T-helper 17 cell (primary cell): ENCODE data around the gene TEFM. TPM values are rescaled to one million over a fixed set of nuclear protein-coding genes. Genes with fewer than 3 reads are reported as not detected.

Experiments
- ATAC-seq: fragments of 150-1000 bp; cut with Tn5 transposase; 2 replicates; pipeline ENCODE4 v1.10.0; 2021; ENCODE audit warnings: mild to moderate bottlenecking, moderate library complexity
- DNase-seq, 3 donors: peaks; one replicate each; pipeline versions ENCODE4 v3.0.0 to v3.0.0-alpha.2; 2020 to 2021
- H3K9me3 ChIP-seq: one replicate; pipeline ENCODE4 v1.7.0; 2013; ENCODE audit warnings: low read length, mild to moderate bottlenecking; ENCODE audit not compliant: control insufficient read depth, poor library complexity, severe bottlenecking
- H3K27ac Mint-ChIP-seq: one replicate; pipeline ENCODE4 v1.8.0; 2022; ENCODE audit warnings: mild to moderate bottlenecking, moderate library complexity, mixed read lengths
- H3K27me3 Mint-ChIP-seq: one replicate; pipeline ENCODE4 v1.8.0; 2022; ENCODE audit warnings: mixed read lengths
- H3K36me3 Mint-ChIP-seq: one replicate; pipeline ENCODE4 v1.8.0; 2022; ENCODE audit warnings: low read depth, mixed read lengths
- H3K4me1 Mint-ChIP-seq: one replicate; pipeline ENCODE4 v1.8.0; 2022; ENCODE audit warnings: mild to moderate bottlenecking, mixed read lengths
- H3K4me3 Mint-ChIP-seq: one replicate; pipeline ENCODE4 v1.8.0; 2022; ENCODE audit warnings: mild to moderate bottlenecking, moderate library complexity, mixed read lengths
- total RNA-seq, 4 donors: library from RNA in 2 of 4; stranded (reverse) in 2 of 4; gene quantifications; one replicate each; pipeline ENCODE4 v1.2.3 and lab custom pipeline; 2022 to 2026

The TEFM gene
- total RNA-seq, 2 donors from 2014 or later = 8.4 to 9.1 TPM

GRCh38 chr17:30929081-30929633, 23.1 kb upstream of the TEFM start:
- no peaks in the 10 kb centered on the region for H3K9me3 ChIP-seq
- Mint-ChIP-seq H3K27ac (no peak overlapping the region), H3K4me3 (no peak overlapping the region), H3K36me3 (peaks cover 2% of the 10 kb centered on the region), H3K27me3 (peaks cover 33% of the 10 kb centered on the region), H3K4me1 (no peaks in the 10 kb centered on the region)
- ATAC-seq (no peak), DNase-seq (no peak)

GRCh38 chr17:30928584-30928983, 22.5 kb upstream of the TEFM start:
- H3K27me3 Mint-ChIP-seq = peaks cover 38% of the 10 kb centered on the region
- no peaks in the 10 kb centered on the region for H3K4me1 Mint-ChIP-seq
- H3K9me3 ChIP-seq = no peaks in the 10 kb centered on the region
- peaks cover 2% of the 10 kb centered on the region for H3K36me3 Mint-ChIP-seq
- ATAC-seq (no peak), DNase-seq (no peak)
- no peak overlapping the region for H3K4me3 Mint-ChIP-seq
- no peak overlapping the region for H3K27ac Mint-ChIP-seq

- Mint-ChIP-seq H3K4me3 (no peak overlapping the region), H3K27me3 (peaks cover 42% of the 10 kb centered on the region), H3K27ac (no peak overlapping the region), H3K4me1 (peaks cover 2% of the 10 kb centered on the region), H3K36me3 (peaks cover 4% of the 10 kb centered on the region)
- no peaks in the 10 kb centered on the region for H3K9me3 ChIP-seq
- ATAC-seq = no peak
- no peak for DNase-seq
Measured at GRCh38 chr17:30927756-30928155, 21.7 kb upstream of the TEFM start.

- Mint-ChIP-seq H3K27me3 (peaks cover 46% of the 10 kb centered on the region), H3K36me3 (peaks cover 6% of the 10 kb centered on the region), H3K27ac (no peak overlapping the region), H3K4me1 (peaks cover 7% of the 10 kb centered on the region), H3K4me3 (no peak overlapping the region)
- no peak for ATAC-seq
- no peaks in the 10 kb centered on the region for H3K9me3 ChIP-seq
- no peak for DNase-seq
Measured at GRCh38 chr17:30926516-30926915, 20.5 kb upstream of the TEFM start.

- H3K9me3 ChIP-seq = no peaks in the 10 kb centered on the region
- Mint-ChIP-seq H3K27ac (no peak overlapping the region), H3K4me3 (no peak overlapping the region), H3K4me1 (peaks cover 11% of the 10 kb centered on the region), H3K27me3 (peaks cover 58% of the 10 kb centered on the region), H3K36me3 (peaks cover 6% of the 10 kb centered on the region)
- ATAC-seq (no peak), DNase-seq (no peak)
Measured at GRCh38 chr17:30924341-30924740, 18.3 kb upstream of the TEFM start.

GRCh38 chr17:30922235-30923030, 16.4 kb upstream of the TEFM start:
- H3K27ac Mint-ChIP-seq = no peak overlapping the region
- H3K4me3 Mint-ChIP-seq = peak overlapping the region; percentile 87
- no peaks in the 10 kb centered on the region for H3K9me3 ChIP-seq
- H3K36me3 Mint-ChIP-seq = peaks cover 6% of the 10 kb centered on the region
- peaks cover 11% of the 10 kb centered on the region for H3K4me1 Mint-ChIP-seq
- DNase-seq = no peak
- peaks cover 58% of the 10 kb centered on the region for H3K27me3 Mint-ChIP-seq
- peak; percentile 28 for ATAC-seq

- H3K9me3 ChIP-seq = no peaks in the 10 kb centered on the region
- Mint-ChIP-seq H3K4me1 (peaks cover 11% of the 10 kb centered on the region), H3K27me3 (peaks cover 50% of the 10 kb centered on the region), H3K36me3 (peaks cover 4% of the 10 kb centered on the region), H3K4me3 (peak within 1 kb of the TSS; percentile 87), H3K27ac (no peak within 1 kb of the TSS)
- DNase-seq (no peak), ATAC-seq (no peak)
Measured at GRCh38 chr17:30921544-30922196, 15.6 kb upstream of the TEFM start, which contains the start of gene ADAP2. Gene ADAP2, plus strand, starts transcription at chr17:30921945. Its CDS starts 70 bp downstream, at chr17:30922015.

- peak overlapping the region; percentile 83 for H3K4me3 Mint-ChIP-seq
- H3K9me3 ChIP-seq = no peaks in the 10 kb centered on the region
- H3K4me1 Mint-ChIP-seq = peaks cover 11% of the 10 kb centered on the region
- DNase-seq (no peak), ATAC-seq (no peak)
- H3K36me3 Mint-ChIP-seq = peaks cover 4% of the 10 kb centered on the region
- H3K27me3 Mint-ChIP-seq = peaks cover 43% of the 10 kb centered on the region
- no peak overlapping the region for H3K27ac Mint-ChIP-seq
Measured at GRCh38 chr17:30920683-30921543, 14.9 kb upstream of the TEFM start.

- no peak for DNase-seq
- H3K27ac Mint-ChIP-seq = no peak overlapping the region
- no peak overlapping the region for H3K4me3 Mint-ChIP-seq
- peaks cover 4% of the 10 kb centered on the region for H3K36me3 Mint-ChIP-seq
- H3K27me3 Mint-ChIP-seq = peaks cover 37% of the 10 kb centered on the region
- no peak for ATAC-seq
- H3K4me1 Mint-ChIP-seq = peaks cover 11% of the 10 kb centered on the region
- no peaks in the 10 kb centered on the region for H3K9me3 ChIP-seq
Measured at GRCh38 chr17:30920282-30920681, 14.2 kb upstream of the TEFM start.

- DNase-seq = no peak
- H3K9me3 ChIP-seq = no peaks in the 10 kb centered on the region
- no peak for ATAC-seq
- H3K4me1 Mint-ChIP-seq = peaks cover 4% of the 10 kb centered on the region
- no peak overlapping the region for H3K4me3 Mint-ChIP-seq
- H3K27ac Mint-ChIP-seq = no peak overlapping the region
- H3K27me3 Mint-ChIP-seq = peaks cover 20% of the 10 kb centered on the region
- no peaks in the 10 kb centered on the region for H3K36me3 Mint-ChIP-seq
Measured at GRCh38 chr17:30917050-30917449, 11.0 kb upstream of the TEFM start.

- DNase-seq = no peak
- no peak overlapping the region for H3K4me3 Mint-ChIP-seq
- no peaks in the 10 kb centered on the region for H3K9me3 ChIP-seq
- peaks cover 15% of the 10 kb centered on the region for H3K27me3 Mint-ChIP-seq
- ATAC-seq = no peak
- H3K27ac Mint-ChIP-seq = no peak overlapping the region
- H3K4me1 Mint-ChIP-seq = peaks cover 2% of the 10 kb centered on the region
- no peaks in the 10 kb centered on the region for H3K36me3 Mint-ChIP-seq
Measured at GRCh38 chr17:30915833-30916611, 10.0 kb upstream of the TEFM start.

GRCh38 chr17:30913955-30914354, 7.9 kb upstream of the TEFM start:
- ATAC-seq (no peak), DNase-seq (no peak)
- no peaks in the 10 kb centered on the region for H3K9me3 ChIP-seq
- peaks cover 4% of the 10 kb centered on the region for H3K27me3 Mint-ChIP-seq
- H3K4me1 Mint-ChIP-seq = peaks cover 2% of the 10 kb centered on the region
- no peak overlapping the region for H3K27ac Mint-ChIP-seq
- H3K36me3 Mint-ChIP-seq = no peaks in the 10 kb centered on the region
- no peak overlapping the region for H3K4me3 Mint-ChIP-seq
